G401.6 (cell line): ENCODE measurements around the gene LIME1.

Experiments used
- FAIRE-seq: peaks from 2 replicates; lab custom pipeline; 2012; peaks lifted over from hg19 to GRCh38; lab: Jason Lieb, UNC

Gene LIME1

GRCh38 chr20:63739130-63740069 is 2.9 kb downstream of the LIME1 start, which contains the start of gene SLC2A4RG:
SLC2A4RG (plus strand) TSS chr20:63739776; CDS start chr20:63739913, 137 bp downstream.
- no peak for FAIRE-seq

- FAIRE-seq: no peak
These were observed 3.7 kb downstream of the LIME1 start for GRCh38 chr20:63740070-63740626.

- no peak for FAIRE-seq
These were observed 4.3 kb downstream of the LIME1 start for GRCh38 chr20:63740627-63741353.

- FAIRE-seq: no peak
These were observed 4.9 kb downstream of the LIME1 start for GRCh38 chr20:63741354-63741675.

- no peak for FAIRE-seq
These were observed 5.4 kb downstream of the LIME1 start for GRCh38 chr20:63741676-63742380.

- no peak for FAIRE-seq
These were observed 6.0 kb downstream of the LIME1 start for GRCh38 chr20:63742381-63743024.

- FAIRE-seq: no peak
These were observed 6.9 kb downstream of the LIME1 start for GRCh38 chr20:63743210-63743970.

GRCh38 chr20:63744158-63744557 is 7.7 kb downstream of the LIME1 start:
- no peak for FAIRE-seq

GRCh38 chr20:63744574-63745423 is 8.3 kb downstream of the LIME1 start:
- no peak for FAIRE-seq

- no peak for FAIRE-seq
These were observed 9.0 kb downstream of the LIME1 start for GRCh38 chr20:63745424-63745805.

GRCh38 chr20:63745961-63746731 is 9.7 kb downstream of the LIME1 start:
- FAIRE-seq: no peak

- FAIRE-seq: no peak
These were observed 10.4 kb downstream of the LIME1 start for GRCh38 chr20:63746751-63747315.

- FAIRE-seq: no peak
These were observed 11.2 kb downstream of the LIME1 start for GRCh38 chr20:63747622-63748069.

- FAIRE-seq: no peak
These were observed 11.8 kb downstream of the LIME1 start for GRCh38 chr20:63748070-63748933.

GRCh38 chr20:63748934-63749270 is 12.4 kb downstream of the LIME1 start:
- no peak for FAIRE-seq

GRCh38 chr20:63749597-63750508 is 13.4 kb downstream of the LIME1 start:
- FAIRE-seq: no peak
